ENCODE data around the gene PIGU. TPM values are rescaled to one million over a fixed set of nuclear protein-coding genes. Genes with fewer than 3 reads are reported as not detected.

Gene PIGU
- total and polyA plus RNA-seq, 8 donors, result 0.45 to 21.3 (median 10.3) TPM

- Histone ChIP-seq H3K4me1 (peaks cover 0 to 38% (median 19%) of the 10 kb centered on the region in 4 donors), H3K4me3 (no peak overlapping the region), H3K9me3 (no peaks in the 10 kb centered on the region), H3K27ac (peak overlapping the region in 4 of 5 donors; percentile 10 to 57 (median 40)), H3K36me3 (peaks cover 4 to 57% (median 36%) of the 10 kb centered on the region in 4 donors), H3K27me3 (no peaks in the 10 kb centered on the region)
- TF ChIP-seq EP300 (IDR thresholded peaks at IDR 0.05) (no peak), POLR2AphosphoS5 (IDR thresholded peaks at IDR 0.05) (no peak), POLR2A (IDR thresholded peaks at IDR 0.05) (no peak), CTCF (IDR thresholded peaks at IDR 0.05) (no peak)
- WGBS, 5 donors, result 87 to 94% (median 88%) methylated on average over 11 of the region's 11 CpGs
- peak in 1 of 2 donors; percentile 67 for DNase-seq
- intact Hi-C loops (cut with DNase I; ENCODE audit: low total_unique reads), result no loop called here
Measured at GRCh38 chr20:34581341-34582184, 95.3 kb downstream of the PIGU start.

- Histone ChIP-seq H3K4me1 (peaks cover 0 to 38% (median 19%) of the 10 kb centered on the region in 4 donors), H3K9me3 (no peaks in the 10 kb centered on the region), H3K27ac (no peak overlapping the region), H3K4me3 (no peak overlapping the region), H3K36me3 (peaks cover 4 to 50% (median 30%) of the 10 kb centered on the region in 4 donors), H3K27me3 (no peaks in the 10 kb centered on the region)
- WGBS, 5 donors, result 79 to 88% (median 84%) methylated on average over 7 of the region's 7 CpGs
- peak; percentile 42 to 59 for DNase-seq
- intact Hi-C loops (cut with DNase I; ENCODE audit: low total_unique reads), result loop anchor here (10.0 kb wide), 1 partner anchor 115 kb away; no protein-coding TSS in a partner anchor
- no peak for TF ChIP-seq POLR2A (IDR thresholded peaks at IDR 0.05)
- peak in 1 of 3 donors; percentile 28 for TF ChIP-seq POLR2AphosphoS5 (IDR thresholded peaks at IDR 0.05)
- TF ChIP-seq CTCF (IDR thresholded peaks at IDR 0.05), result no peak
- TF ChIP-seq EP300 (IDR thresholded peaks at IDR 0.05), result no peak
Measured at GRCh38 chr20:34579979-34580940, 96.6 kb downstream of the PIGU start.

- TF ChIP-seq CTCF (IDR thresholded peaks at IDR 0.05) (peak in 5 of 7 experiments; percentile 8 to 55 (median 41)), POLR2AphosphoS5 (IDR thresholded peaks at IDR 0.05) (peak in 2 of 3 donors; percentile 24 to 67), POLR2A (IDR thresholded peaks at IDR 0.05) (no peak), EP300 (IDR thresholded peaks at IDR 0.05) (no peak)
- Histone ChIP-seq H3K4me1 (peaks cover 0 to 38% (median 19%) of the 10 kb centered on the region in 4 donors), H3K27me3 (no peaks in the 10 kb centered on the region), H3K9me3 (no peaks in the 10 kb centered on the region), H3K4me3 (no peak overlapping the region), H3K36me3 (peaks cover 0 to 48% (median 29%) of the 10 kb centered on the region in 4 donors), H3K27ac (no peak overlapping the region)
- WGBS, 5 donors, result 57 to 67% (median 63%) methylated on average over 11 of the region's 11 CpGs
- DNase-seq, result peak; percentile 70 to 73
- intact Hi-C loops (cut with DNase I; ENCODE audit: low total_unique reads), result loop anchor here (10.0 kb wide), 1 partner anchor 115 kb away; no protein-coding TSS in a partner anchor
Measured at GRCh38 chr20:34579191-34579978, 97.5 kb downstream of the PIGU start.

Measured in stomach (tissue), 9 donors.